NCI-H1048 (cell line): ENCODE results near the gene PSMB5.
"Not testable (repeated sequence)": the region's sequence is repeated elsewhere in the genome, so short reads cannot be mapped to it uniquely, and the experiment has no call there.

ENCODE experiments used
- DNase-seq: peaks from one replicate; lab custom pipeline; 2025; lab: John Stamatoyannopoulos, UW

PSMB5 gene

DNA sequence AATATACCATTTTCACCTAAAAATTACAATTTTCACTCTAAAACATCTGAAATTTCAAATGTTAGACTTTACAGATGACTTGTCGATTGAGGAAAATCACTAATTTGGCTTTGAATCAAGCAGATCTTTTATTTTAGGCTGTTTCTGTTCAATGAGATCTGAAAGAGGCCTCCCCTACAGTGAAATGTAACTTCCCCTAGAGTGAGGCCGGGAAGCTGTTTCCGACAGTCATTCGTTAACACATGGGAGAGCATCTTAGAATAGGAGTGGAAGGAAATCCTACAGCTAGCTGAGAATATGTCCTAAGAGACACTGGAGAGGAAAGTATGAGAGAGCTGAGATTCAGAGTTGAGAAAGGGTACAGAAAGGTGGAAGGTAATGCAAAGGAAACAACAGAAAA is 19.1 kb downstream of the PSMB5 start:
- no peak for DNase-seq

DNA sequence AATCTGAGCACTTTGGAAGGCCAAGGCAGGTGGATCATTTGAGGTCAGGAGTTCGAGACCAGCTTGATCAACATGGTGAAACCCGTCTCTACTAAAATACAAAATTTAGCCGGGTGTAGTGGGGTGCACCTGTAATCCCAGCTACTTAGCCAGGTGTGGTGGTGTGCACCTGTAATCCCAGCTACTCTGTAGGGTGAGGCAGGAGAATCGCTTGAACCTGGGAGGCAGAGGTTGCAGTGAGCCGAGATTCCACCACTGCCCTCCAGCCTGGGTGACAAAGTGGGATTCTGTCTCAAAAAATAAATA is 21.0 kb downstream of the PSMB5 start:
- DNase-seq: not testable (repeated sequence)

DNA sequence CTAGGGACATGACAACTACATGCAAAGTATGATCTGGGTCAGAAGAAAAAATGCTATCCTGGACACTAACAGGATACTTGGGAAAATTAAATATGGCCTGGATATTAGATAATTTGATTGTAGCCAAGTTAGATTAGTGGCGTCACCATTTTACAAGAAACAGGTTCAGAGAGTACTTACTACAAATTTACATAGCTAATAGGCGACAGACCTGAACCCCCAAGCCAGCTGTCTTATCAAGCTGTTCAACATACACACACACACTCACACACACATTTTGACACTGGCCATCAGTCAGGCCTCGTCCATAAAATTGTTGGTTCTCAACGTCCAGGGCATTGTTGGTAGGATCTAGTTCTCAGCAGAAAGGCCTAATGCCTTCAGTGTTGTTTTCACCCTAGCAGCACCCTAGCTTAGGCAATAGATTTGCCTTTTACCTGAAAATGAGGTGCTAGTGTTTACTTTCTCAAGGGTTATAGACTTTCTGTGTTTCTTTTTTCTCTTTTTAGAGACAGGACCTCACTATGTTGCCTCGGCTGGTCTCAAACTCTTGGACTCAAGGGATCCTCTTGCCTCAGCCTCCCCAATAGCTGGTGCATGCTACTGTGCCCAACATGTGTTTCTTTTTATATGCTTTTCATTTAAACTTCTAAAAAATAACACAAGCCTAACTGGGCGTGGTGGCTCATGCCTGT is 21.5 kb downstream of the PSMB5 start:
- DNase-seq: no peak

DNA sequence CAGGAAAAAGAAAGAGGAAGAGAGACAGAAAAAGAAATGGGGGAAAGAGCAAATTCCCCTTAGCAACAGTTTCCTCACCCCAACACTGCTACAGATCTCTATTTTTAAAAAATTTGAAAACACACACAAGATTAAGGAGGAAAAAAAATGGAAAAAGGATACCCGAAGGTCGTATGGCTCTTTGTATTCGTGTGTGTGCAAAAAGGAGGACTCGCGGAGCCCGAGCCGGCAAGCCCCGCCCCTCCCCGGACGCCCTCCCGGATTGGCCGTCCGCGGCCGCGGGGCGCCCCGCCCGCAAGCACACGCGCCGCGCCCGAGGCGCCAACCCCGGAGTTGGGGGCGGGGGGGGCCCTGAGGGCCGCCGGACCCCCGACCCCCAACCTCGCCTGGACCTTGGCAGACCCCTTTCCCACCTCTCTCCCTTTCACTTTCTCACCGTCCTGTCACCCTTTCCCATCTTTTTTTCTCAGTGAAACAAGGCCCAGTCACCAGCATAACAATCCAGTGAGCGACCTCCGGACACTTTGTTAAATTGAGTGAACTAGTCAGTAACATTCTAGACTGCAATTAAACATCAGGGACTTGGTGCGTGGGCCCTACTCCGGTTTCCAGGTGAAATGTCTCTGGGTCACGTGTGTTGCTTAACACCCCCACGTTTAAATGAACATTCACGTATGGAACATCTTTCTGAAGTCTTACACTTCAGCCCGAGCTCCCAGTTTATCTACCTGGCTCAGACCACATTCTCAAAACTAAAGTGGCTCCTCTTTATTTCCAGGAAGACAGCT is 24.6 kb downstream of the PSMB5 start, which contains the start of gene C14orf93:
C14orf93 (minus strand) TSS at position 205 of the 788 bp plus-strand sequence. CDS start 11,120 bp downstream, outside the sequence.
- DNase-seq: peak; percentile 24

DNA sequence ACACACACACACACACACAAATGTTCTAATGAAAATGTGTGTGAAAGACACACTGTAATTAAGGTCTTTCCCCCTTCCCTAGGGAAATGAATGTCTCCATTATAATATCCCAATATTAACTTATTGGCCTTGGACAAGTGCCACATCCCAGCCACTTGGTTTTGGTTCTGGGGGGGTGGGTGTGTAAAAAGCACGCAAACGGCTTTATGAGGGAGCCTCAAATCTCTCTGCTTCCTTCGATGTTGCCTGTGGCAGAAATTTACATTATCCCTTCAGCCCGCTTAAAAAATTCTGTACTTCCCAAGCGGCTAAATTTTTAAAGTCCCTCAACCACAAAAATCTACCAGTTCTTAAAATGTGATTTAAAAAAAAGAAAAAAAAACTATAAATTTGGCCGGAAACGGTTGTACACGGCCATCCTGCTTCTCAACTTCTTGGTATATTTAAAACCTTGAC is 25.2 kb downstream of the PSMB5 start:
- DNase-seq: no peak

DNA sequence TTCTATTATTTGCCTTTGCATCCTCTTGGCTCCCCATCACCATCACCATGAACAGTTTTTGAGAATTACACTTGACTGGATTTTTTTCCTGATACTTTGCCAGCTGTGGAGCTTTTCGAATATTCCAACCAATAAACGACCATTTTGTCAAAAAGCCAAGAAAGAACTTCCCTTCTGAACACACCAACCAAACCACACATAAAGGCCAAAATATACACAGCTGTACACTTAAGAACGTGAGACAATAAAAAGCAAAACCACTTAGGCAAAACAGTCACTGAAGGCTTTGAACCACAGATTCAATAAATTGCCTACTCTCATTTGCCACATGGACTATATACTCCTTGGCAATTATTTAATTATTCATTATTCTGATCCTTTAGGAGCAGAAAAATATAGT is 25.9 kb downstream of the PSMB5 start:
- DNase-seq: no peak

DNA sequence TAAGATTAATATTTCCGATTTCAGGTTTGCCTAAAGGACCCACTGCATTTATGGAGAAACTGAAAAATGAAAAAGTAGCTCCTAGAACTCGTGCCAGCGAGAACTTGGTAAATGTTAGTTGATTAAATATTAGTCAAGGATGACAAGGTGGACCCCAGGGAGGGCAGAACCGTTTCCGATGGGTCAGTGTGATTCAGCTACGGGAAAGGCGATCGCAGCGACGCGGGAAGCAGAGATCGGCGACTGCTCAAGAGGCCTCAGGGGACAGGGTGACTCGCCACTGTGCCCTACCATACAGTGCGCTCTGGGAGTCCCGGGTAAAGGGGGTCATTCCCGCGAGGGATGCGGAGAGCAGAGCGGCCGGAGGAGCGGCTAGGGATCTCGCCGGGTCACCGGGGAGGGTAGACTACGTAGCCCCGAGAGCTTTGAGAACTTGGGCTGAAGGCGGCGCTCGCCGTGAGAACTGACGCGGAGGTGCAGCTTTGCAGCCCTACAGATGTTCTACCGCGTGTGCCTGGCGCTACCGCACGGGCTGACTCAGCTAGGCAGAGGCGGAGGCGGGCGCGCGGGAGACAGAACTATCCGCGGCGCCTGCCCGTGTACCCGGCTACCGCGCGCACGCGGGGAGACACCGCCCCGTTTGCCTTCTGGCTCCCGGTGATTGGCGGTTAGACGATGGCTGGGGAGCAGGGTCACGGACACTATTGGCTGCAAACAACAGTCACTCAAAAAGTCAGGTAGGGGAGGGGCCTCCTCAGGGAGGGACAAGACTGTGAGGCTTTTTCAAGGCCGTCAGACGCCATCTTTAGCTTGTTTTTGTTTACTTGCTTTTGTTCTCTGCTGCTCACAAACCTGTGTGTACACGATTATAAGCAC is 27.9 kb downstream of the PSMB5 start:
- DNase-seq: peak; percentile 94

DNA sequence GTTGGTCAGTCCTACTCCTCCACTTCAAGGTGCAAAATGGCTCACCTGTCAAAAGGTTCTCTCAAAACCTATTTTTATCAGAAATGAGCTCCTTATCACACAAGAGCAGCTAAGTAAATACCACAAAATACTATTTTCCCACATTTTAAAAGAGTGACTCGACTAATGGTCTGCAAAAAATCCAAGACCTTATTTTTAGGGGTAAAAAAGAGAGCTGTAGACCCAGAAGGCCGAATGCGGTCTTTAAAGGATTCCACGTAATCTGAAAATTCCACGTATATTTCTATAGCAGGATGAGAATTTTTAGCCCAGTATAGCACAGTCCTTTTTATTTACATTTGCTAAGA is 28.5 kb downstream of the PSMB5 start:
- DNase-seq: no peak

DNA sequence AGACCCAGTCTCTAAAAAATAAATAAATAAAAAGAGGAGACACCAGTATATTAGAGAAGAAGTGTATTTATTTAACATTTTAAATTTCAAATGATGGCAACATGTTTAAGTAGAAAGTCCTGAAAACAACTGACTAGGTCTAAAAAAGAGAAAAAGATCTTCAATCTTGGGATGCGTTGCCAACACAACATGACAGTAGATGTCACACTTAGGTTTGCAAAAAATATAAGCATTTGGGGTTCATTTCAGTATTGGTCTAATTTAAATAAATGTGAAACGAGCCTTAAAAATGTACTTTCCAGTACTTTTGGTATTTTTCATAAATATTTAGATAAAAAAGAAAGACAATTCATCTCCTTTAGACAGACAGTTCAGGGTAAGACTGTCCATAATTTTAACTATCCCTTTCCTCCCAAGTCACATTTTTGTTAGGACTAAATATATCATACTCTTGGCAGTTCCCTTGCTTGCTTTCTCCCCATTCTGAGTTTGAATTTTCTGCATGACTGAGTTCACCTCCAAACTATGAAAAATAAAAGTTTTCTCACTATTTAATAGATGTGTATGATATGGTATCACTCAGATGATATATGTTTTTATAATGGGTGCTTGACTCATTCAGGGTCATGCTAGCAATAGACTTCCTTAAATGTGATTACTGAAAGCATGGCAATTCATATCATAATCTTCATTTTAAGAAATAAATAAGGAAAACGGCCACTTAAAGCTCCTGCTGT is 29.1 kb downstream of the PSMB5 start:
- no peak for DNase-seq

DNA sequence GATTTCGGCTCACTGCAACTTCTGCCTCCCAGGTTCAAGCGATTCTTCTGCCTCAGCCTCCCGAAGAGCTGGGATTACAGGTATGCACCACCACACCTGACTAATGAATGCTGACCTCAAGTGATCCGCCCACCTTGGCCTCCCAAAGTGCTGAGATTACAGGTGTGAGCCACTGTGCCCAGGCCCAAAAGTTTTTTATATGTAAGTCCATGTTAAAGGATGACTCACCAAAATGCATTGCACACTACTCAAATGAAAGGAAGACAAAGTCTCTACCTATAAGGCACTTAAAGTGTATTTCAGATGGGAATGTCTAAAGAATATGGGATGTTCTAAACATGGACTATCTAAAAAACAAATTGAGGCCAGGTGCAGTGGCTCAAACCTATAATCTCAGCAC is 30.4 kb downstream of the PSMB5 start:
- not testable (repeated sequence) for DNase-seq

DNA sequence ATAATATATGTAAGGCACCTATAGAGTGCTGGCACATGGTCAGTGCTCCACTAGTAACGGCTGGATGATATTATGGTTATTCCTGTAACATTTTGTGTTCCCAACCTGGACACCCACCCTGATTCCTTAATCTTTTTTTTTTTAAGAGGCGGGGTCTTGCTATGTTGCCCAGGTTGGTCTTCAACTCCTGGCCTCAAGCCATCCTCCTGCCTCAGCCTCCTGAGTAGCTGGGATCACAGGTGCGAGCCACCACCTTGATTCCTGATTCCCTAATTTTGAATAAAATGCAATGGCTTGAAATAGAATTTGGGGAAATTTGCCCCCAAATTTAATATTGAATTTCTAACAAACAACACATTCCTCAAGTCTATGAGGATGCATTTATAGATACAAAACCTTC is 32.1 kb downstream of the PSMB5 start:
- DNase-seq: no peak

DNA sequence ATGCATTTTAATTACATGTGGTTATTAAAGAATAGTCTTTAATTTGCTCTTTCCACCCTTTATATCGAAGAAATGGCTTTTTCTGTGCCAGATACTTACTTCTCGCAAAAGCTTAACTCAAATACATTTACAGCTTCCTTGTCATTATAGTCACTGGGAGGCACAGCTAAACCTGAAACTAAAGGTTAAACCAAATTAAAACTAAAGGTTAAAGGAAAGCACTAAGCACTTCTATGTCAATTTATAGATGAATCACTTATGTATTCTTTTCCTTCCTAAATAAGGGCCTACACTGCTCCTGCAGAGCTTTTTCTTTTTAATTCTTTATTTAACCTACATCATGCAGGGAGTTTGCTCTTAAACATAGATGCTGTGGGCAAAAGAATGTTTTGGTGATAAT is 33.8 kb downstream of the PSMB5 start:
- DNase-seq: no peak

DNA sequence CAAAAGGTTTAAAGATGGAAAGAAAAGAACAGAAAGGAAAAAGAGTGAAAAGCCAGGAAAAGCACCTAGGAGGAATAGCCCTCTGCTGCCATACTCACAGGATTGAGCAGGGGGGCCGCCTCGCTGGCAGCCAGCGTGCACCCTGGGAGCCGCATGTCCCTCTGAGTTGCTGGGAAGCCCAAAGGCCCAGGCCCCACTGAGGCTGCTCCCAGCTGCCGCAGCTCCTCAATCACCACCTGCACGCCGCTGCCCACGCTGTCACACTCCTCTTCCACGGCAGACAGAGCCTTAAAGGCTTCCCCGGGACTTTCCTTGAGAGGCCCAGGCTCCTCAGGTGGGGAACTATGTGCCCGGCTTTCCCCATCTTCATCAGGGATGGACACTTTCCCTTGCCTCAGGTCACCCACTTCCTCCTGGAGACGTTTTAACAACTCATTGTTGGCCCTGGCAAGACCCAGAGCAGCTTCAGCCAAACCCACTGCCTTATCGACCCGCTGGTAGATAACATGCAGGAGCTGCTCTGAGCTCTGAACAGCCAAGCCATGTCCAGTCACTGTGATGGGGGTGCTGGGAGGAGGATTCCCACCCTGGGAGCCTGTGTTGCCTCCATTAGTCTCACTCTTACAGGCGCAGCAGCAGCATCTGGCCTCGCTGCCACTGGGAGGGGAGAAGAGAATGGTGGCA is 36.2 kb downstream of the PSMB5 start:
- no peak for DNase-seq

DNA sequence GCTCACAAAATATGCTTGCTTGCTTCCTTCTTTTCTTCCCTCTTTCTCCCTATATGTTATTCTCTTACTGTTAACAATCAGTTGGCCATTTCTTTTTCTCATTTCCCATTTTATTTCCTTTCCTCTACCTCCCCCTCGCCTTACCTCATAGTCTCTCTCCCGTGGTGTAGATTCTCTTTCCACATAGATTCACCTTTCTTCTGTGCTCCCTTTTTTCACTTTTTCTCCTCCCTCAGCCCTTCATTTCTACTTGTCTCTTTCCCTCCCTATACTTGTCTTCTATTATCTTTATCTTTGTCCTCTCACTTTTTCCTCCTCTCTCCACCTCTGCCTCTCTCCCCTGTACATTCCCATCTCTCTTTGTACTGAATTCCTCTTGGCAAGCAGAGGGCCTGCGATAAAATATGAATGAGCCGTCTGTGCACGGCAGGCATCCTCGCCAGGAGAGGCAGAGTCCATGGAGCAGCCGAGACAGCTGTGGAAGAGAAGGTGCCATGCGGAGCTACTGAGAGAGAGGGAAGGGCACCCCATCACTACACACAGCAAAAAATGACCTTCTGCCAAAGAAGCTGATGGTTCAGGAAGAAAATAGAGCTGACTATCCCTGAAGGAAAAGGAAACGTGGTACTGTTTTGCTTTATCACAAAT is 36.9 kb downstream of the PSMB5 start:
- DNase-seq: no peak

DNA sequence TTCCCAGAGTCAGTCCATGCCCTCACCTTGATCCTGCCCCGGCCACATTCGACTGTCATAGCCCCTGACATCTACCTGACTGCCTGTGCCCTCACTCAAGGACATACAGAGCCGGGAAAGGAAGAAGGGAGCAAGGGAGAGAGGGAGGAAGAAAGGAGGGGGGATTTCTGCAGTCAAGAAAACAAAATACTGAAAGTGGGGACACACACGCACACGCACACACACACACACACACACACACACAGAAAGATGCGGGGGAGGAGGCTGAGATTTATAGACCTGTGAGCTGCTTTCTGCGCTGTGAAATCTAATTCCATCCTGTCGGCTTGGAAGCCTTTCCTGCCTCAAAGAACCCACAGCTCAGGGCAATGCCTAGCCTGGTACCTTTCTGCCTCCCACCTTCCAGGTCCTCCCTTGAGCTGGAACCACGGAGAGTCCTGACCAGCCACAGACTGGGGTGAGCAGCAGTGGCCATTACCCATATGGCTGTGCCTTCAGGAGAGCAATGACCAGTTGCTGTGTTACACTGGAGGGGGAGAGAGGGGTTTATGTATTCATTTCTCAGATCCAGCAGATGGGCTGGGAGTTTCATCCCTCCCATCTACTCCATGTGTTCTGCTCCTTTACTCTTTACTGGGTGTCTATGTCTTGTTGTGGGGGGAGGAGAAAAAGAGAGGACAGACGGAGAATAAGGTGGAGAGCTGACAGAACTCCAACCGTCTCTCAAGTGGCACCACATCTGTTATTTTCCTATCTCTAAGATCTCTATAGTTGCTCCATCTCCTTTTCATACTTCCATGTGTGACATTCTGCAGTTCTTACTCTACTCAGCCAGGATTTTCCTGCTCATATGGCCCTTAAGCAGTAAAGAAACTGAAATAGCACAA is 37.7 kb downstream of the PSMB5 start:
- no peak for DNase-seq

DNA sequence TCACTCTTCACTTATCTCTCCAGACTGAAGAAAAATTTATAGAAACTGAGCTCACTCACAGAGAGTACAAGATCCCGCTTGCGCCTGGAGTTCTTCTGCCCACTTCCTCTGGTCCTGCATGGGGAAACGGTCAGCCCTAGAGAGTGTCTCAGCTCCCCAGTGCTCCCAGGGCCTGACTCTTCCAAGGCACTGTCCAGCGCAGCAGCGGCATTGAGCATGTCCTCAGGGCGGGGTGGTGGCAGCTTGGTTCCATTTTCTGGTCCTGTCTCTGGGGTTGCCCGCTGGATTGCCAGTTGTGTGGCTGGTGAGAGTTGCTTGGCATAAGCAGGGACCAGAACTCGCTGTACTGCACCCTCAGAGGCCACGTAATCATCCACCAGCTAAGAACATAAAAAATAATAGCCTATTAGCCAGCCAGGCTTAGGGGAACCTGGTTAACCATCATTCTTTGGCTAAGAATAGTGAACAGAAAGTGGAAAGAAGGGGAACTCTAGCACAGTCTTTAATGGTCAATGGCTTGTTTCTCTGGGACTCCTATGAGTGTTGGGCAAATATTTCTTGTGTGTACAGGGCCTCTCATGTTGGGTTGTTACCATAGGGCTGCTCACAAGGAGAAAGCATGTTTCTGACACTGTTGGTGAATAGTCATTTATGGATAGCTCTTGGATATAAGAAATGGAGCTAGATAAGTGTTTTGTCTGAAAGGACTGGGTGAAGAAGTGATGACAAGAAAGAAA is 38.6 kb downstream of the PSMB5 start:
- no peak for DNase-seq

DNA sequence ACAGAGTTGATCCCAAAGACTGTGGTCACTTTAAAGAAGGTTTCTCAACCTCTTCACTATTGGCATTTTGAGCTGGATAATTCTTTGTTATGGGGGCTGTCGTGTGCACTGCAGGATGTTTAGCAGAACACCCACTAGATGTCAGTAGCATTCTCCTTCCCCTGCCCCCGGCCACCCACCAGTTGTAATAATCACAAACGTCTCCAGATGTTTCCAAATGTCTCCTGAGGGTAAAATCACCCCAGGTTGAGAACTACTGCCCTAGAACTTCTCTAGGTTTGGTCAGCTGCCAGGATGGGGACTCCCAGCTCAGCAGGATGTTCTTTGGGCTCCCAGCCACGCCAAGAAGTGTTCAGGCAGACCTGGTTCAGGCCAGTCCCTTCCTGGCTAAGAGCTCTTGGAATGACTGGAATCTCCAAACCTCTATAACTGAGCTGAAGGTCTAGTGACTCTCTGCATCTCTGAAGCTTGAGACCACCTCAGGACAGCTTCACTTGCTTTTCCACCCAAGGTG is 39.9 kb downstream of the PSMB5 start:
- DNase-seq: no peak

DNA sequence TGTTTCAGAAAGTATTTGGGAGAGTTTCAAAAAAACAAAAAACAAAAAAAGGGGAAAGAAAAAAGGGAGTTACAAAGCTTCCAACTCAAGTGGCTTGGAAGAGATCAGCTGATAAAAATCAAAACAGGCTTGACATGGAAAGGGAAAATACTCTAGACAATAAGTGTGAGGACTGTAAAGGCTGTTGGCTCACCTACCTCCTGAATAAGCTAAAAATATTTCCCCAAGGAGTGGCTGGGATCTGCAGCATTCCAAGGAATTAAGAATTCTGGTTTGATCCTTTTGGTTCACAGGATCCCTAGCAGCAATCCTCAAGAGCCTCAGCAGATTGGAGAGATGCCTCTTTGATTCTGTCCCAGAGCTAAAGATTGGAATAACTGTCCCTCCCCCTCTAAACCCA is 41.2 kb downstream of the PSMB5 start:
- no peak for DNase-seq

DNA sequence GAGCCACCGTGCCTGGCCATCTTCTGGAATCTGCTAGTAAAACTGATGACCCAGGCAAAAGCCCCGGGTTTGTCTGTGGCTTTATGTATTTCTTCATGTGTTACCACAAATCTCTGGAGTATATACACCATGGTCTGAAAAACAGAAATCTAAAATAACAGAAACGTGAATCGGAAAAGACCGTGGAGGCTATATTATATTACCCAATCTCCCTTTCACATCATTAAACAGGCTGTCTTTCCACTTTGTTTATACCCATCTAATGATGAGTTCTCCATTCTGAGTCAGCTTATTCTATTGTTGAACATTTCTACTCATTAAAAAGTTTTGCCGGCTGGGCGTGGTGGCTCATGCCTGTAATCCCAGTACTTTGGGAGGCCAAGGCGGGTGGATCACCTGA is 42.8 kb downstream of the PSMB5 start:
- DNase-seq: no peak
